CD14-positive monocyte (primary cell): ENCODE measurements around the gene FSTL1. TPM values are rescaled to one million over a fixed set of nuclear protein-coding genes. Genes with fewer than 3 reads are reported as not detected.

ENCODE experiments used
- DNase-seq, 3 donors: peaks; one replicate each; pipeline ENCODE4 v3.0.0-alpha.2; 2011 to 2022
- H2AFZ ChIP-seq: 2 replicates; pipeline ENCODE4 v1.6.0; 2012; ENCODE audit warnings: mild to moderate bottlenecking, low read depth, low read length, inconsistent platforms; ENCODE audit not compliant: insufficient read depth, poor library complexity, severe bottlenecking
- H3K27ac ChIP-seq, 2 donors: 1 replicate in 1 of 2; 2 replicates in 1 of 2; pipeline ENCODE4 v1.5.1; 2012 to 2013; ENCODE audit warnings: low read length in 2 of 2, control low read depth in 1 of 2, inconsistent platforms in 1 of 2, low read depth in 1 of 2, mild to moderate bottlenecking in 1 of 2
- H3K27me3 ChIP-seq, 2 donors: one replicate each; pipeline versions ENCODE4 v1.6.0 to v1.6.1; 2011 to 2013; ENCODE audit warnings: low read length in 2 of 2; ENCODE audit not compliant: control insufficient read depth in 2 of 2, insufficient read depth in 2 of 2
- H3K36me3 ChIP-seq, 2 donors: replicated peaks in 1 of 2; 1 replicate in 1 of 2; 2 replicates in 1 of 2; pipeline versions ENCODE4 v1.5.1 to v1.6.1; 2012 to 2013; ENCODE audit warnings: low read length in 2 of 2, control low read depth in 1 of 2, inconsistent platforms in 1 of 2, mild to moderate bottlenecking in 1 of 2; ENCODE audit not compliant: insufficient read depth in 2 of 2, control insufficient read depth in 1 of 2
- H3K4me1 ChIP-seq, 2 donors: 1 replicate in 1 of 2; 2 replicates in 1 of 2; pipeline versions ENCODE4 v1.5.1 to v1.6.1; 2012 to 2013; ENCODE audit warnings: low read length in 2 of 2, control low read depth in 1 of 2, inconsistent platforms in 1 of 2, mild to moderate bottlenecking in 1 of 2, moderate library complexity in 1 of 2; ENCODE audit not compliant: insufficient read depth in 2 of 2, control insufficient read depth in 1 of 2
- H3K4me2 ChIP-seq: replicated peaks from 2 replicates; pipeline ENCODE3; 2012; ENCODE audit warnings: low read length, moderate library complexity, mild to moderate bottlenecking; ENCODE audit not compliant: poor library complexity, severe bottlenecking; ENCODE audit errors: extremely low read depth
- H3K4me3 ChIP-seq, 3 experiments: fragments of 200-600 bp in 1 of 3; sonication (generic) in 1 of 3; replicated peaks in 1 of 3; 1 replicate in 2 of 3; 2 replicates in 1 of 3; pipeline ENCODE4 v1.5.1; 2011 to 2013; ENCODE audit warnings: low read length in 3 of 3, mild to moderate bottlenecking in 3 of 3, control low read depth in 2 of 3, low read depth in 2 of 3, inconsistent platforms in 1 of 3, moderate library complexity in 1 of 3
- H3K79me2 ChIP-seq: 2 replicates; pipeline ENCODE4 v1.6.0; 2012; ENCODE audit warnings: mild to moderate bottlenecking, control low read depth, inconsistent platforms, low read length, moderate library complexity; ENCODE audit not compliant: insufficient read depth
- H3K9ac ChIP-seq: 2 replicates; pipeline ENCODE4 v1.6.0; 2017; ENCODE audit warnings: low read length, mild to moderate bottlenecking; ENCODE audit not compliant: insufficient read depth, poor library complexity, severe bottlenecking
- H3K9me3 ChIP-seq, 2 donors: replicated peaks in 1 of 2; 1 replicate in 1 of 2; 2 replicates in 1 of 2; pipeline versions ENCODE4 v1.5.1 to v1.6.1; 2012 to 2013; ENCODE audit warnings: low read length in 2 of 2, control low read depth in 1 of 2; ENCODE audit not compliant: control insufficient read depth in 1 of 2, insufficient read depth in 1 of 2
- H4K20me1 ChIP-seq: 2 replicates; pipeline ENCODE4 v1.6.0; 2012; ENCODE audit warnings: mild to moderate bottlenecking, low read length, control low read depth, moderate library complexity; ENCODE audit not compliant: insufficient read depth
- H3K27ac Mint-ChIP-seq, 7 donors: one replicate each; pipeline ENCODE4 v1.8.0; 2020; ENCODE audit warnings: mild to moderate bottlenecking in 7 of 7, mixed read lengths in 7 of 7, moderate library complexity in 6 of 7, inconsistent platforms in 2 of 7
- H3K27me3 Mint-ChIP-seq, 3 donors: one replicate each; pipeline ENCODE4 v1.8.0; 2021 to 2022; ENCODE audit warnings: low read depth in 3 of 3, mild to moderate bottlenecking in 3 of 3, mixed read lengths in 3 of 3, moderate library complexity in 3 of 3, inconsistent platforms in 1 of 3
- H3K36me3 Mint-ChIP-seq, 2 donors: one replicate each; pipeline ENCODE4 v1.8.0; 2020; ENCODE audit warnings: mixed read lengths in 2 of 2, inconsistent platforms in 1 of 2, mild to moderate bottlenecking in 1 of 2
- H3K4me1 Mint-ChIP-seq: one replicate; pipeline ENCODE4 v1.8.0; 2020; ENCODE audit warnings: mild to moderate bottlenecking, mixed read lengths
- H3K4me3 Mint-ChIP-seq, 2 donors: one replicate each; pipeline ENCODE4 v1.8.0; 2020; ENCODE audit warnings: mild to moderate bottlenecking in 2 of 2, mixed read lengths in 2 of 2, moderate library complexity in 1 of 2
- H3K9me3 Mint-ChIP-seq, 7 donors: one replicate each; pipeline ENCODE4 v1.8.0; 2020 to 2022; ENCODE audit warnings: mixed read lengths in 7 of 7, mild to moderate bottlenecking in 6 of 7, moderate library complexity in 6 of 7, inconsistent platforms in 2 of 7
- WGBS: methylation state at CpG from one replicate; pipeline ENCODE4 v1.1.5; 2013; ENCODE audit warnings: missing lambda C conversion rate; ENCODE audit not compliant: insufficient coverage; 5-methylcytosine and 5-hydroxymethylcytosine counted together
- intact Hi-C, 2 donors: fragments of 100-400 bp; cut with micrococcal nuclease; formaldehyde crosslinking; loops; one replicate each; pipeline versions ENCODE4 v1.15.0 to v1.15.1; 2023
- polyA plus RNA-seq, 3 donors: library from polyadenylated mRNA; depleted of rRNA in 1 of 3; unstranded in 2 of 3; stranded (reverse) in 1 of 3; fragments of 300-500 nt in 2 of 3; fragments of >200 nt in 1 of 3; fragmentation: Illumina TruSeq in 2 of 3; gene quantifications; 1 replicate in 2 of 3; 2 replicates in 1 of 3; pipeline ENCODE4 v1.2.3, GENCODE V29; 2012 to 2021
- TF ChIP-seq, protein P1 (sequence below): fragments of 200-600 bp; IDR thresholded peaks from one replicate; pipeline ENCODE4 v1.8.0; 2022; ENCODE audit warnings: antibody characterized with exemption, mild to moderate bottlenecking

The FSTL1 gene
- polyA plus RNA-seq, 3 donors, result 0.13 to 0.44 (median 0.29) TPM

DNA sequence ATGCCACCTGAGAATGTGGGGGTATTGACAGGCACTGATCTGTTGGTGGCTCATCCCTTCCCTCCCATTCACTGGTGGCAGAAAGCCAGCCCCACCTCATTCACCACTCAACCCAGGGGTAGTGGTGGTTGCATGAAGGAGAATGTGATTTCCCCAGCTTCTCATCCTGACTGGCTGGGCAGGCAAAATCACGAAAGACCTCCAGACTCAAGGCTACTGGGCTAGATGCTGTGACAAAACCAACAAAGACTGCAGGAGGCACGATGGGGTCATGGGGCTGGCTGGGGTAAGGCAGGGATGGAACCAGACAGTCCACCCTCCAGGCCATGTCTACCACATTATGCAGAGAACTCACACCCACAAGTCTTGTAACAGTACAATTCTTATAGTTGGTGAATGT, 33.9 kb downstream of the FSTL1 start:
- Histone ChIP-seq H3K4me3 (peak overlapping the region in 1 of 3 experiments; percentile 70), H2AFZ (peak overlapping the region; percentile 66)

DNA sequence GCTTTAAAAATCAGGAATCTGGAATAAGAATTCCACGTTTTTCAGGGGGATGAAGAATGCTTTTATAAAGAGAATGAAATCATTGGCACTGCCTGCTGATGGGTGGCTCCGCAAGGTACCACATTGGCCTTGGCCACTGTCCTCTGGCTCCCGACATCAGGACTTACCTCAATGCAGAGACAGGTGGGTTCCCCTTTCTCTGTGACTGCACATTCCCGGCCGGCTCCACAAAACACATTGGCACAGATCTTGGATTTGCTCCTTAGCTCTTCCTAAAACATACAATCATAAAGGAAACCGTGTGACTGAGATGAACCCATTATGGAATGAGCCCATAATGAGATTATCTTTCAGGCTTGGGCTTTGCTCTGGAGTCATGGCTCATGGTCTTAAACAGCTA, 35.0 kb downstream of the FSTL1 start:
- intact Hi-C loops, result loop anchor here in 1 of 2 donors (5.0 kb wide), 2 partner anchors 168 to 523 kb away; no protein-coding TSS in a partner anchor
- no peak overlapping the region for H3K4me3 Mint-ChIP-seq
- H3K4me1 Mint-ChIP-seq, result peaks cover 32% of the 10 kb centered on the region
- no peaks in the 10 kb centered on the region for H3K9me3 ChIP-seq
- H3K27ac Mint-ChIP-seq, result no peak overlapping the region
- no peaks in the 10 kb centered on the region for H4K20me1 ChIP-seq
- peaks cover 0 to 4% (median 2%) of the 10 kb centered on the region in 3 donors for H3K27me3 Mint-ChIP-seq
- TF ChIP-seq, protein P1, sequence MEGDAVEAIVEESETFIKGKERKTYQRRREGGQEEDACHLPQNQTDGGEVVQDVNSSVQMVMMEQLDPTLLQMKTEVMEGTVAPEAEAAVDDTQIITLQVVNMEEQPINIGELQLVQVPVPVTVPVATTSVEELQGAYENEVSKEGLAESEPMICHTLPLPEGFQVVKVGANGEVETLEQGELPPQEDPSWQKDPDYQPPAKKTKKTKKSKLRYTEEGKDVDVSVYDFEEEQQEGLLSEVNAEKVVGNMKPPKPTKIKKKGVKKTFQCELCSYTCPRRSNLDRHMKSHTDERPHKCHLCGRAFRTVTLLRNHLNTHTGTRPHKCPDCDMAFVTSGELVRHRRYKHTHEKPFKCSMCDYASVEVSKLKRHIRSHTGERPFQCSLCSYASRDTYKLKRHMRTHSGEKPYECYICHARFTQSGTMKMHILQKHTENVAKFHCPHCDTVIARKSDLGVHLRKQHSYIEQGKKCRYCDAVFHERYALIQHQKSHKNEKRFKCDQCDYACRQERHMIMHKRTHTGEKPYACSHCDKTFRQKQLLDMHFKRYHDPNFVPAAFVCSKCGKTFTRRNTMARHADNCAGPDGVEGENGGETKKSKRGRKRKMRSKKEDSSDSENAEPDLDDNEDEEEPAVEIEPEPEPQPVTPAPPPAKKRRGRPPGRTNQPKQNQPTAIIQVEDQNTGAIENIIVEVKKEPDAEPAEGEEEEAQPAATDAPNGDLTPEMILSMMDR, result no peak
- H3K79me2 ChIP-seq, result no peaks in the 10 kb centered on the region
- H3K36me3 Mint-ChIP-seq, result no peaks in the 10 kb centered on the region
- H3K4me1 ChIP-seq, result peaks cover 23 to 31% of the 10 kb centered on the region in 2 donors
- no peak for DNase-seq
- H3K4me2 ChIP-seq, result no peak overlapping the region
- no peak overlapping the region for H3K27ac ChIP-seq
- H3K4me3 ChIP-seq, result no peak overlapping the region
- H2AFZ ChIP-seq, result no peak overlapping the region
- H3K9ac ChIP-seq, result no peak overlapping the region
- H3K27me3 ChIP-seq, result no peaks in the 10 kb centered on the region
- H3K9me3 Mint-ChIP-seq, result no peaks in the 10 kb centered on the region
- no peaks in the 10 kb centered on the region for H3K36me3 ChIP-seq
- 100% methylated on average over 4 of the region's 6 CpGs for WGBS

More for the DNA sequence above, 33.9 kb downstream of the FSTL1 start:
- peaks cover 29% of the 10 kb centered on the region for H3K4me1 Mint-ChIP-seq
- no peak overlapping the region for H3K9ac ChIP-seq
- no peaks in the 10 kb centered on the region for H3K79me2 ChIP-seq
- H3K36me3 ChIP-seq, result no peaks in the 10 kb centered on the region
- H3K27me3 ChIP-seq, result no peaks in the 10 kb centered on the region
- peaks cover 0 to 4% (median 2%) of the 10 kb centered on the region in 3 donors for H3K27me3 Mint-ChIP-seq
- H3K36me3 Mint-ChIP-seq, result no peaks in the 10 kb centered on the region
- peaks cover 23 to 31% of the 10 kb centered on the region in 2 donors for H3K4me1 ChIP-seq
- H3K4me3 Mint-ChIP-seq, result peak overlapping the region; percentile 69 to 77
- no peak for DNase-seq
- peak overlapping the region in 2 of 7 donors; percentile 53 to 88 for H3K27ac Mint-ChIP-seq
- peak overlapping the region; percentile 68 for H3K4me2 ChIP-seq
- H3K9me3 ChIP-seq, result no peaks in the 10 kb centered on the region
- intact Hi-C loops, result loop anchor here in 1 of 2 donors (5.0 kb wide), 2 partner anchors 170 to 525 kb away; no protein-coding TSS in a partner anchor
- H3K9me3 Mint-ChIP-seq, result no peaks in the 10 kb centered on the region
- WGBS, result no CpG with 5 or more reads among the region's 2 CpGs
- TF ChIP-seq, protein P1, result no peak
- H3K27ac ChIP-seq, result no peak overlapping the region
- H4K20me1 ChIP-seq, result no peaks in the 10 kb centered on the region
